Right ventricle myocardium superior (tissue), 1 donor: ENCODE measurements around the gene ARHGAP42. TPM values are rescaled to one million over a fixed set of nuclear protein-coding genes. Genes with fewer than 3 reads are reported as not detected.

ENCODE experiments used
- ATAC-seq: fragments of 200-7000 bp; cut with Tn5 transposase; one replicate; pipeline ENCODE4 v1.9.1; 2020; ENCODE audit warnings: mild to moderate bottlenecking; ENCODE audit not compliant: poor library complexity
- DNase-seq: peaks from one replicate; pipeline ENCODE4 v3.0.0-alpha.2; 2020
- intact Hi-C: fragments of 100-400 bp; cut with DNase I; formaldehyde crosslinking; loops from one replicate; pipeline ENCODE4 v1.11.2; 2022
- total RNA-seq: library from RNA; stranded (reverse); fragmentation: NEBNext Ultra II Directional; extraction: Animal tissue kit (Norgen Biotek cat#: 25700); gene quantifications from one replicate; pipeline ENCODE4 v1.2.1, GENCODE V29; 2021
- donor health status: DM: no; HTN: yes; CAD: no; lungs with severe emphysema.

Gene ARHGAP42
- total RNA-seq, 1 donor from 2014 or later: 7.2 TPM

- intact Hi-C loops: loop anchor here (10.0 kb wide), 1 partner anchor 54 kb away; no protein-coding TSS in a partner anchor
- no peak for DNase-seq
- peak; percentile 25 for ATAC-seq
Measured at GRCh38 chr11:100918551-100919500, 231.7 kb downstream of the ARHGAP42 start.

- DNase-seq: no peak
- intact Hi-C loops: no loop called here
- ATAC-seq: no peak
Measured at GRCh38 chr11:100920593-100920992, 233.5 kb downstream of the ARHGAP42 start.

- DNase-seq: no peak
- intact Hi-C loops: no loop called here
Measured at GRCh38 chr11:100922121-100922520, 235.0 kb downstream of the ARHGAP42 start.

GRCh38 chr11:100923555-100923954, 236.5 kb downstream of the ARHGAP42 start:
- no peak for ATAC-seq
- intact Hi-C loops: no loop called here
- no peak for DNase-seq

More at GRCh38 chr11:100922121-100922520, 235.0 kb downstream of the ARHGAP42 start:
- ATAC-seq: no peak

- ATAC-seq: no peak
- no peak for DNase-seq
- intact Hi-C loops: loop anchor here (5.0 kb wide), 1 partner anchor 244 kb away; no protein-coding TSS in a partner anchor
Measured at GRCh38 chr11:100925935-100926334, 238.8 kb downstream of the ARHGAP42 start.

- ATAC-seq (no peak), DNase-seq (no peak)
- intact Hi-C loops: loop anchor here (5.0 kb wide), 1 partner anchor 245 kb away; no protein-coding TSS in a partner anchor
Measured at GRCh38 chr11:100927579-100927978, 240.5 kb downstream of the ARHGAP42 start.

- ATAC-seq (no peak), DNase-seq (no peak)
- intact Hi-C loops: loop anchor here (5.0 kb wide), 1 partner anchor 246 kb away; no protein-coding TSS in a partner anchor
Measured at GRCh38 chr11:100928426-100928825, 241.3 kb downstream of the ARHGAP42 start.

- ATAC-seq (no peak), DNase-seq (no peak)
- intact Hi-C loops: loop anchor here (5.0 kb wide), 1 partner anchor 247 kb away; no protein-coding TSS in a partner anchor
Measured at GRCh38 chr11:100929377-100929776, 242.3 kb downstream of the ARHGAP42 start.

- ATAC-seq (peak; percentile 70), DNase-seq (no peak)
- intact Hi-C loops: loop anchor here (5.0 to 10.0 kb wide), 2 partner anchors 75 to 353 kb away; no protein-coding TSS in a partner anchor
Measured at GRCh38 chr11:100930185-100930778, 243.2 kb downstream of the ARHGAP42 start.

GRCh38 chr11:100932474-100933100, 245.5 kb downstream of the ARHGAP42 start:
- intact Hi-C loops: loop anchor here (5.0 to 10.0 kb wide), 2 partner anchors 78 to 355 kb away; no protein-coding TSS in a partner anchor
- ATAC-seq (no peak), DNase-seq (no peak)

GRCh38 chr11:100936781-100937180, 249.7 kb downstream of the ARHGAP42 start:
- no peak for ATAC-seq
- intact Hi-C loops: loop anchor here (10.0 kb wide), 1 partner anchor 82 kb away; no protein-coding TSS in a partner anchor
- no peak for DNase-seq

GRCh38 chr11:100939571-100939970, 252.5 kb downstream of the ARHGAP42 start:
- intact Hi-C loops: loop anchor here (10.0 kb wide), 1 partner anchor 85 kb away; no protein-coding TSS in a partner anchor
- no peak for DNase-seq
- ATAC-seq: no peak

- intact Hi-C loops: no loop called here
- ATAC-seq (no peak), DNase-seq (no peak)
Measured at GRCh38 chr11:100940111-100940510, 253.0 kb downstream of the ARHGAP42 start.

GRCh38 chr11:100941033-100941432, 253.9 kb downstream of the ARHGAP42 start:
- intact Hi-C loops: no loop called here
- no peak for ATAC-seq
- no peak for DNase-seq

GRCh38 chr11:100942016-100942415, 254.9 kb downstream of the ARHGAP42 start:
- intact Hi-C loops: no loop called here
- DNase-seq (peak; percentile 43), ATAC-seq (peak; percentile 92)

- intact Hi-C loops: no loop called here
- DNase-seq (no peak), ATAC-seq (no peak)
Measured at GRCh38 chr11:100948936-100949335, 261.8 kb downstream of the ARHGAP42 start.

GRCh38 chr11:100949443-100949842, 262.4 kb downstream of the ARHGAP42 start:
- ATAC-seq: no peak
- intact Hi-C loops: no loop called here
- DNase-seq: no peak

GRCh38 chr11:100955318-100955717, 268.2 kb downstream of the ARHGAP42 start:
- ATAC-seq (no peak), DNase-seq (no peak)
- intact Hi-C loops: no loop called here

- intact Hi-C loops: no loop called here
- DNase-seq: no peak
- ATAC-seq: no peak
Measured at GRCh38 chr11:100956351-100956750, 269.3 kb downstream of the ARHGAP42 start.
